Activated T-cell treated with anti-CD3 and anti-CD28 coated beads, Interleukin-2, amount 50 U/mL, for 1 hour (primary cell): ENCODE measurements around the gene IGSF8.
"Not testable (repeated sequence)": the region's sequence is repeated elsewhere in the genome, so short reads cannot be mapped to it uniquely, and the experiment has no call there.

Source experiments
- DNase-seq: peaks from one replicate; pipeline ENCODE4 v3.0.0-alpha.2; 2020

The IGSF8 gene

GRCh38 chr1:160064164-160064563, 34.3 kb downstream of the IGSF8 start:
- DNase-seq, result no peak

- no peak for DNase-seq
These were observed 35.2 kb downstream of the IGSF8 start for GRCh38 chr1:160063176-160063575.

- DNase-seq, result no peak
These were observed 36.2 kb downstream of the IGSF8 start for GRCh38 chr1:160062230-160062532.

GRCh38 chr1:160061369-160062229, 36.8 kb downstream of the IGSF8 start:
- no peak for DNase-seq

GRCh38 chr1:160058087-160058486, 40.3 kb downstream of the IGSF8 start:
- DNase-seq, result no peak

GRCh38 chr1:160056648-160057169, 41.7 kb downstream of the IGSF8 start:
- no peak for DNase-seq

- DNase-seq, result no peak
These were observed 44.7 kb downstream of the IGSF8 start for GRCh38 chr1:160053548-160054365.

- no peak for DNase-seq
These were observed 45.5 kb downstream of the IGSF8 start for GRCh38 chr1:160052936-160053335.

GRCh38 chr1:160050619-160051018, 47.8 kb downstream of the IGSF8 start:
- no peak for DNase-seq

GRCh38 chr1:160050182-160050581, 48.2 kb downstream of the IGSF8 start:
- not testable (repeated sequence) for DNase-seq

- no peak for DNase-seq
These were observed 49.3 kb downstream of the IGSF8 start for GRCh38 chr1:160049101-160049500.

GRCh38 chr1:160048335-160048734, 50.1 kb downstream of the IGSF8 start:
- DNase-seq, result no peak

GRCh38 chr1:160047111-160047991, 51.1 kb downstream of the IGSF8 start:
- no peak for DNase-seq

GRCh38 chr1:160046494-160047110, 51.8 kb downstream of the IGSF8 start:
- peak; percentile 31 for DNase-seq

GRCh38 chr1:160045653-160046052, 52.8 kb downstream of the IGSF8 start:
- DNase-seq, result no peak

GRCh38 chr1:160043543-160043942, 54.9 kb downstream of the IGSF8 start:
- no peak for DNase-seq
